ENCODE data around the gene NEDD1.

Gene NEDD1

GRCh38 chr12:96906849-96907670 is at the start of gene NEDD1:
NEDD1 (plus strand) TSS chr12:96907257; CDS start chr12:96909760, 2,503 bp downstream.
- DNase-seq (ENCODE audit: low read depth in 2 of 2, low spot score in 1 of 2), result peak; percentile 65

DNA sequence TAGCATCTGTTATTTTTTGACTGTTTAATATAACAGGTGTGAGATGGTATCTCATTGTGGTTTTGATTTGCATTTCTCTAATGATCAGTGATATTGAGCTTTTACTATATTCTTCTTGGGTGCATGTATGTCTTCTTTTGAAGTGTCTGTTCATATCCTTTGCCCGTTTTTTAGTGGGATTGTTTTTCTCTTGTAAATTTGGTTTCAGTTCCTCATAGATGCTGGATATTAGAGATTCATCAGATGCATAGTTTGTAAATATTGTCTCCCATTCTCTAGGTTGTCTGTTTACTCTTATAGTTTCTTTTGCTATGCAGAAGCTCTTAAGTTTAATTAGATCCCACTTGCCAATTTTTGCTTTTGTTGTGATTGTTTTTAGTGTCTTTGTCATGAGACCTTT is 48.9 kb upstream of the NEDD1 start:
- DNase-seq (ENCODE audit: low read depth in 2 of 2, low spot score in 1 of 2), result no peak

DNA sequence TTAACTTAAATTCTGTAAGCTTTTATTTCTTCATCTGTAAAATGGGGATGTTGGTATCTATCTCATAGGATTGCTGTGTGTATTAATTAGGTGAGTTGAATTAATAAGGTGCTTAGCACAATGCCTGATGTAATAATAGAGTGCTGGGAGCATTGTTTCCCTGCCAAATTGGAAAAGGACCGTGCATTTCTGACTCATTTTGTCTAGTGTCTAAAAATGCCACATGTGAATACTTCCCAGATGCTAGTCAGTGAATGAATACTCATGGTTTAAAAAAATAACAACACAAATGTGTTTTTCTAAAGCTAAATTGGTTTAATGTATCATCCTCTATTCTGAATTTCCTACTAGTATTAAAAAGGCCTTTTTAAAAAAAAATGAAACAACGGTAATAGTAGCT is 45.4 kb upstream of the NEDD1 start:
- DNase-seq (ENCODE audit: low read depth in 2 of 2, low spot score in 1 of 2), result no peak

DNA sequence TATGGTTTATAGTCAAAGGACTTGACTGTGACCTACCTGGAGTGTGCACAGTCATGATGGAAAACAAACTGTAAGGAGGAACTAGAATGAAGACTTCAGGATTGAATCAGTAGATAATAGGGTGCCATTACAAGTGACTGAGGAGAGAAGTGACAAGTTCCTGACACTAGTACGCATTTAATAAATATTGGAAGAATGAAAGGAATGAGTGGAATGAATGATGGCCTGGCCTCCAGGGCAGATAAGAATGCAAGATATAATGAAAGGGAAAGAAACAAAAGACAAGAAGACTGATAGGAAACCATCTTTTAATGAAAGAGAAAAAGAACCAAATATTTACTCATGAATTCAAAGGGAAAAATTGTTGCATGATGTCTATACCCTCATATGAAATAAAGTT is 44.7 kb upstream of the NEDD1 start:
- no peak for DNase-seq (ENCODE audit: low read depth in 2 of 2, low spot score in 1 of 2)

GRCh38 chr12:96864335-96864734 is 42.7 kb upstream of the NEDD1 start:
- no peak for DNase-seq (ENCODE audit: low read depth in 2 of 2, low spot score in 1 of 2)

- DNase-seq (ENCODE audit: low read depth in 2 of 2, low spot score in 1 of 2), result no peak
Observed at GRCh38 chr12:96866801-96867590, 40.1 kb upstream of the NEDD1 start.

DNA sequence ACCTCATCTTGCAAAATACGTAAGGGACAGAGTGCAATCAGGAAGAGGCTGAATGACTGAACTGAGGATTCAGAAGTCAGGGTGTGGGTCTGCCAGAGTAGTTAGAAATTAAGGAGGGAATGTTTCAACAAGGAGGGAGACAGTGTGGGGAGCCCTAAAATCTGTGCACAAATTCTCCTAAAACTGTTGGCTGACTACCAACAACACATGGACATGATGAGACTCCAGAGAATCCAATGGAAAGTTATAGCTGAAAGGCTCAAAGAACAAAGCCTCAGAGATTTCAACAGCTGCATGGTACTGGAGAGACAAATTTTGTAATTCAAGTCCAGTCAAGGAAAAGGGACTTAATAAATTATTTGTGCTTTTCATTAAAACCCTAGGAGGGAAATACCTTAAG is 36.1 kb upstream of the NEDD1 start:
- no peak for DNase-seq (ENCODE audit: low read depth in 2 of 2, low spot score in 1 of 2)

- no peak for DNase-seq (ENCODE audit: low read depth in 2 of 2, low spot score in 1 of 2)
Observed at GRCh38 chr12:96872961-96873360, 34.1 kb upstream of the NEDD1 start.

GRCh38 chr12:96874211-96874610 is 32.8 kb upstream of the NEDD1 start:
- no peak for DNase-seq (ENCODE audit: low read depth in 2 of 2, low spot score in 1 of 2)

DNA sequence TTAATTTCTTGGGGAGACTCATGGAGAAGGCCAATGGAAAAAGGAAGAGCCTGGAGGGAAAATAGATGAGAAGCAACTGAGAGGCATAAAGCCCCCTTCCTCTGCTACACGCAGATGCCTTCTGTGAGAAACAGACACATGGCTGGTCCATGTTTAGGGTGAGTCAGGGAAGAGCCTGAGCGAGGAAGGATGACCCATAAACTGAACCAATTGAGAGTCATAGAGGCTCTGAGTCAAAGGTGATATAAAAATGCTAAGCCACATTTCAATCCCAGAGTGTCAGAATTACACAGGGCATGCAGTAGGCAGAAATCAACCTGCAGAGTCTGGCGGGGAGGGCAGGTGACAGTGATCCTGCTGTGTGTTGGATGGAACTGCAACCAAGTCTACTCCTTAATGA is 30.1 kb upstream of the NEDD1 start:
- no peak for DNase-seq (ENCODE audit: low read depth in 2 of 2, low spot score in 1 of 2)

- no peak for DNase-seq (ENCODE audit: low read depth in 2 of 2, low spot score in 1 of 2)
Observed at GRCh38 chr12:96878704-96879103, 28.4 kb upstream of the NEDD1 start.

- no peak for DNase-seq (ENCODE audit: low read depth in 2 of 2, low spot score in 1 of 2)
Observed at GRCh38 chr12:96879301-96879700, 27.8 kb upstream of the NEDD1 start.

DNA sequence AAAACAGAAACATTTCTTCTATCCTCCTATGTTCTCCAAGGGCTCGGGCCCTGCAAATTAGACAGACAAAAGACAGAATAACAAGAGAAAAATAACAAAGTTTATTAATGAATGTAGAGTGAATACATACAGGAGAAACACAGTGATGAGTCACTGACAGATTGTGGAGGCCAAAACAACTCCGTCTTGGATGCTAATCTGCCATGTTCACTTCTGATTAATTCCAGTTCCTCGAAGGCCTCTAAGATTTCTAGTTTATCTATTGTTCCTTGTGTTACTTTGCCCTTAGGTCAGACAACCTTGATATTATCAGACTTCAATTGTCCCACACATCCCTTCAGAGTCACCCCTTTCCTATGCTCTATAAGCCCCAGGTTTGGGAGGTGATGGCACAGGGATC is 26.8 kb upstream of the NEDD1 start:
- DNase-seq (ENCODE audit: low read depth in 2 of 2, low spot score in 1 of 2), result no peak

- DNase-seq (ENCODE audit: low read depth in 2 of 2, low spot score in 1 of 2), result no peak
Observed at GRCh38 chr12:96881608-96882007, 25.4 kb upstream of the NEDD1 start.

- DNase-seq (ENCODE audit: low read depth in 2 of 2, low spot score in 1 of 2), result no peak
Observed at GRCh38 chr12:96882862-96883261, 24.2 kb upstream of the NEDD1 start.

- DNase-seq (ENCODE audit: low read depth in 2 of 2, low spot score in 1 of 2), result no peak
Observed at GRCh38 chr12:96883571-96883970, 23.5 kb upstream of the NEDD1 start.

DNA sequence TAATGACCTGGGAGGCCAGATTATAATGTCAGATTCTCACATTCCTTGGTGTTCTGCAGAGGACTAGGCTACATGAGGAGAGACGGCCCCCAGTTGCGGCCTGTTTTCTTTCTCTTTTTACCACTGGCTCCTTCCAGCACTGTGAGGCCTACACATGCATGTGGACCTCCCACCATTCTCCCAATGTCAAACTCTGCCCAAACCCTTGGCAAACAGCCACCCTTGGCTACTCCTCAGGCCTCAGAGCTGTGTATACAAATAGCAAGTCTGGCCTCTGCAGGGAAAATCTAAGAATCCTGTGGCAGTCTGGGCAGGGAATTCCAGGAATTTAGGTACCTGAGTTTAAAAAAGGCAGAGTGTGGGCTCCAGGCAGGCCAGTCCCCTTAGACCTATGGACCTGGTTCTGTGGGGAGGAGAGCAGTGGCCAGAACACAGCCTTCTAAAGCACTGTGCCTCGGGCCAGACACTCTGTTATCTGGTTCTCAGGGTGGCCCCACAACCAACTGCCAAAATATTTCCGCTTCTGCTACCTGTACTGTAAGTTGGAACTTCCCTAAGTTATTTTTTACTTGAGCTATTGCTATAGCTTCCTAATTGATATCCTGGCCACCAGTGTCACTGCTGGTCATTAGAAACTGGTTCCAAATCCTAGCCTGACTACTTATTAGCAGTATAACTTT is 19.9 kb upstream of the NEDD1 start:
- no peak for DNase-seq (ENCODE audit: low read depth in 2 of 2, low spot score in 1 of 2)

DNA sequence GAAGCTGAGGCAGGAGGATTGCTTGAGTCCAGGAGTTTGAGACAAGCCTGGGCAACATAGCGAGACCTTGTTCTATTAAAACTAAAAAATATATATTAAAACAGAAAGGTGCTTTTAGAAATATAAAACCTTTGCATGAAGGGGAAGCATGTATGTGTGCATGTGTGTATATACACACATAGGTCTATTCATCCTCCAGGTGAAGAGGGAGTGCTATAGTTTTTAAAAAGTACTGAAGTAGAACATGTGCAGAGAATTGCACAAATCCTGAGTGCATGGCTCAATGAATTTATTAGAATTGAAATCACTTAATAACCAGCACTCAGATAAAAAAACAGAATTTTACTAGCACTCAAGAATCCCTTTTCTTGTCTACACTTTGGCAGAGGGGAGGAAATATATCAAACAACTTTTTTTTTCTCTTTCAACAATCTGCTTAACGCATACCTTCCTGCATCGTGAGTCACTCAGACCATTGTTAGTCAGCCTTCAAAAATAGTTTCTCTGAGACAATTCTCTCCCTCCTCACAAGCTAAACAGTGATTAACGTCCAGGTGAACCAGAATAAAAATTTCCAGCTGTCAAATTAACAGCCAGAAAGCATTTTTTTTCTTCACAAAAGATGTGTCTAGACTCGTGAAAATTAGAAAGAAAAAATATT is 17.7 kb upstream of the NEDD1 start:
- DNase-seq (ENCODE audit: low read depth in 2 of 2, low spot score in 1 of 2), result no peak

DNA sequence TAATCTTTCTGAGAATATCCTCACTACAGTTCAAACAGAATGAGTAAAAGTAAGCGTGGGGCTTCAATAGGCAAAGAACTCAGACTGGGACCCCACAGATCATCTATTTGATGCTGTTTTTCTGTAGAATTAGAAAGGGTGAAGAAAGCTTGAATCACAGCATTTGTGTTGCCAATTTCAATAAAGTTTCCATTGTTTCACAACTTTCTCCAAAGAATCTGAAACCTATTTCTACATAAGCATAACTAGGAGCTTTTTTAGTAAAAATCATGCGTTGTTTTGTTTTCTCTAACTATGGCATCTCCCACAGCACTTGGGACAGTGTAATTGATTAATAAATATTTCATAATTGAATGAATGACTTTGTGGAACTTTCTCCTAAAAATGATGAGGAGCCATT is 16.7 kb upstream of the NEDD1 start:
- DNase-seq (ENCODE audit: low read depth in 2 of 2, low spot score in 1 of 2), result no peak

DNA sequence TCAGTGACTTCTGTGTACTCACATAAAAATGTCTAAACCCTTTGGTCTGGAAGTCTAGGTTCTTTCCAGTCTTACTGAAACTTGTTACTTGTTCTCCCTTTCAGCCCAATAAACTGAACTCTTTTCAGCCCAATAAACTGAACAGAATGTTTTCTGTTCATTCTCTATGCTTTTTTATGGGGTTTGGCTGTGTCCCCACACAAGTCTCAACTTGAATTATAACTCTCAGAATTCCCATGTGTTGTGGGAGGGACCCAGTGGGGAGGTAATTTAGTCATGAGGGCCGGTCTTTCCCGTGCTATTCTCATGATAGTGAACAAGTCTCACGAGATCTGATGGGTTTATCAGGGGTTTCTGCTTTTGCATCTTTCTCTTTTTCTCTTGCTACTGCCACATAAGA is 15.0 kb upstream of the NEDD1 start:
- DNase-seq (ENCODE audit: low read depth in 2 of 2, low spot score in 1 of 2), result no peak

DNA sequence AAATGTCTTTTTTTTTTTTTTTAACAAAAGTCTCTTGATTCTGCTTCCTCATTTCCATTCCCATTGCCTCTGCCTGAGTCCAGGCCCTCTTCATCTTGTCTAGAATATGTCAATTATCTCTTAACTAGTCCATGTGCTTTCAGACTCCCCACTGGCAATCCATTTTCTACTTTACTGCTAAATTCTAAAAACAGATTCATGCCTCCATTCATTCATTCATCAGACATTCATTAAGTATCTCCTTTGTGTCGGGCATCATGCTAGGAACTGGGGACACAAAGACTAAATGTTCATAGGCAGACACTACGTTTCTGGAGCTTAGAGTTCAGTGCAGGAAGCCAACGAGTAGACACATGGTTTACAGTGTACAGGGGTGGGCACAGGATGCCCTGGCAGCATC is 9.6 kb upstream of the NEDD1 start:
- no peak for DNase-seq (ENCODE audit: low read depth in 2 of 2, low spot score in 1 of 2)
